Measurements from ENCODE around the gene AGO3. TPM values are rescaled to one million over a fixed set of nuclear protein-coding genes. Genes with fewer than 3 reads are reported as not detected.

The AGO3 gene
- total and polyA plus RNA-seq, 7 experiments from 2014 or later: 11.8 to 49.2 (median 32.9) TPM

DNA sequence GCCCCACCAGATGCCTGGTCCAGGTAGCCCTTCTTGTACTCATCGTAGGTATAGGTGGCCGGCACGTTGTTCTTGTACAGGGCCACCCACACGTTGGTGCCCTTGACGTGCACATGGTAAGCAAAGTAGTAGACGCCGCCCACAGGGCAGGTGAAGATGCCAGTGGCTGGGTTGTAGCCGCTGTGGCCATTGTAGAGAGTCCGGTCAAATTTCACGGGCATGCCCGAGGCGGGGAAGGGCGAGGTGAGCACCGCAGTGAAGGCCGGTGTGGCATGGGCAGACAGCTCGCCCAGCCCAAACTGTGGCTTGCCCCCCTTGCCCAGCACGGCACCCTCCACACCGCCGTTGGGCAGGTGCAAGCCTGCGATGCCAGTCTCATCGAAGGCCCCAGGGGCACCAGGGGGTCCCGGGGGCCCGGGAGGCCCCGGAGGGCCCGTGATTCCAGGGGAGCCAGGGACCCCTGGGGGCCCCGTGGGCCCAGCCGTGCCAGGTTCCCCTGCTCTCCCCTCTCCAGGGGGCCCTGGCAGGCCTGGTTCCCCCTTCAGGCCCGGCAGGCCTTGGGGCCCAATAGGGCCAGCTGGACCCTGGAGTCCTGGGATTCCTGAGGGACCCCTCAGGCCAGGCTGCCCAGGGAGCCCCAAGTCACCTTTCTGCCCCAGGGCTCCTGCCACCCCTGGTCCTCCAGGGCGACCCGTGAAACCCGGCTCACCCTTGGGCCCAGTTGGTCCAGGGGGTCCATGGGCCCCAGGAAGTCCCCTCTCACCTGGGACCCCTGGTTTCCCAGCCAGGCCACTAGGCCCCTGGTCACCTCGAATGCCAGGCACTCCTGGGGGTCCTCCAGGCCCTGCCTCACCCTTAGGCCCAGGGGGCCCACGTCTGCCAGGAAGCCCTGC is 167.0 kb downstream of the AGO3 start:
- H3K9me3 Mint-ChIP-seq: no peaks in the 10 kb centered on the region
- intact Hi-C loops (cut with micrococcal nuclease): loop anchor here in 1 of 2 donors (2.0 kb wide), 1 partner anchor 323 kb away; no protein-coding TSS in a partner anchor
- H3K27me3 Mint-ChIP-seq: no peaks in the 10 kb centered on the region
- H3K36me3 ChIP-seq (ENCODE audit: control insufficient read depth in 2 of 3, insufficient read depth in 3 of 3, low read length in 3 of 3): peaks cover 0 to 40% (median 0%) of the 10 kb centered on the region in 3 experiments
- CTCF ChIA-PET: interaction anchor here (0.7 to 1.8 kb wide), 3 partner anchors 11 to 90 kb away, joined by 3 to 10 read pairs (median 5); no protein-coding TSS in a partner anchor
- no peak for DNase-seq
- no peak overlapping the region for H3K4me3 Mint-ChIP-seq
- no peak for ATAC-seq
- H3K27me3 ChIP-seq (ENCODE audit: control insufficient read depth in 2 of 2, insufficient read depth in 2 of 2, low read length in 2 of 2): no peaks in the 10 kb centered on the region
- peaks cover 0 to 10% (median 4%) of the 10 kb centered on the region in 7 donors for H3K4me1 Mint-ChIP-seq
- H3K36me3 Mint-ChIP-seq: peaks cover 0 to 18% (median 0%) of the 10 kb centered on the region in 5 donors
- no peaks in the 10 kb centered on the region for H3K9me3 ChIP-seq (ENCODE audit: control insufficient read depth in 2 of 3, low read length in 3 of 3)
- POLR2A ChIA-PET: interaction anchor here (1.4 kb wide), 1 partner anchor 36 kb away, joined by 6 read pairs; no protein-coding TSS in a partner anchor
- H3K27ac Mint-ChIP-seq: peak overlapping the region in 1 of 9 donors; percentile 36
- H3K27ac ChIP-seq (ENCODE audit: low read depth, low read length): no peak overlapping the region
- no peaks in the 10 kb centered on the region for H3K4me1 ChIP-seq (ENCODE audit: control insufficient read depth in 2 of 2, insufficient read depth in 2 of 2, low read length in 2 of 2)
- no peak overlapping the region for H3K4me3 ChIP-seq (ENCODE audit: low read length)

DNA sequence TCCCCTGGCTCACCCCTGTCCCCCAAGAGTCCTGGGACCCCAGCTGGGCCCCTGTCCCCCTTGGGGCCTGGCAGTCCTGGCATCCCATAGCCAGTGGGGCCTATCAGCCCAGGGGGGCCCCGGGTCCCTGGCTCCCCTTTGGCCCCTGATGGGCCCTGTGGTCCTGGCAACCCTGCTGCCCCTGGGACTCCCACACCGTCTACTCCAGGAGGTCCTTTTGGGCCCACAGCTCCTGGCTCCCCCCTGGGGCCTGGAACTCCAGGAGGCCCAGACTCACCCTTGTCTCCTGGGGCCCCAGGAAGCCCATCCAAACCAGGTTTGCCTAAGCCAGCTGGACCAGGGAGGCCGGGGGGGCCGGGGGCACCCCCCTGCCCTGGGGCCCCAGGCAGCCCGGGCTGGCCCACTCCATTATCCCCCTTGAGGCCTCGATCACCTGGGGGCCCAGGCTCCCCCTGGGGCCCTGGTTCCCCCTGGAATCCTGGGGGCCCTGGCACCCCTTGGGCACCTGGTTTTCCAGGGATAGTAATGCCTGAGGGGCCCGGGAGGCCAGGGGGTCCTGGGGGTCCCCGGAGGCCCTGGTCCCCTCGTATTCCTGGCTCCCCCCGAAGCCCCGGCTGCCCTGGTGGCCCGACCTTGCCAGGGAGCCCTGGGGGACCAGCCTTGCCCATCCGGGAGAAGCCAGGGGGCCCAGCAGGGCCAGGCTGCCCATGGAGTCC is 167.9 kb downstream of the AGO3 start:
- Histone ChIP-seq H3K27me3 (ENCODE audit: control insufficient read depth in 2 of 2, insufficient read depth in 2 of 2, low read length in 2 of 2) (no peaks in the 10 kb centered on the region), H3K36me3 (ENCODE audit: control insufficient read depth in 2 of 3, insufficient read depth in 3 of 3, low read length in 3 of 3) (peaks cover 0 to 32% (median 0%) of the 10 kb centered on the region in 3 experiments), H3K4me3 (ENCODE audit: low read length) (no peak overlapping the region), H3K27ac (ENCODE audit: low read depth, low read length) (no peak overlapping the region), H3K9me3 (ENCODE audit: control insufficient read depth in 2 of 3, low read length in 3 of 3) (no peaks in the 10 kb centered on the region), H3K4me1 (ENCODE audit: control insufficient read depth in 2 of 2, insufficient read depth in 2 of 2, low read length in 2 of 2) (no peaks in the 10 kb centered on the region)
- Mint-ChIP-seq H3K9me3 (no peaks in the 10 kb centered on the region), H3K4me3 (no peak overlapping the region), H3K27ac (no peak overlapping the region), H3K27me3 (no peaks in the 10 kb centered on the region), H3K36me3 (peaks cover 0 to 12% (median 0%) of the 10 kb centered on the region in 5 donors), H3K4me1 (peaks cover 0 to 10% (median 2%) of the 10 kb centered on the region in 7 donors)
- intact Hi-C loops (cut with micrococcal nuclease): loop anchor here (1.0 to 2.0 kb wide), 6 partner anchors 35 to 322 kb away; partner anchors contain the start of gene TRAPPC3 (in 2 of the 2)
- POLR2A ChIA-PET: interaction anchor here (1.6 kb wide), 1 partner anchor 11 kb away, joined by 4 read pairs; no protein-coding TSS in a partner anchor
- no peak for ATAC-seq
- DNase-seq: no peak
- CTCF ChIA-PET: interaction anchor here (0.7 to 1.8 kb wide), 2 partner anchors 12 to 89 kb away, joined by 3 to 5 read pairs; no protein-coding TSS in a partner anchor

DNA sequence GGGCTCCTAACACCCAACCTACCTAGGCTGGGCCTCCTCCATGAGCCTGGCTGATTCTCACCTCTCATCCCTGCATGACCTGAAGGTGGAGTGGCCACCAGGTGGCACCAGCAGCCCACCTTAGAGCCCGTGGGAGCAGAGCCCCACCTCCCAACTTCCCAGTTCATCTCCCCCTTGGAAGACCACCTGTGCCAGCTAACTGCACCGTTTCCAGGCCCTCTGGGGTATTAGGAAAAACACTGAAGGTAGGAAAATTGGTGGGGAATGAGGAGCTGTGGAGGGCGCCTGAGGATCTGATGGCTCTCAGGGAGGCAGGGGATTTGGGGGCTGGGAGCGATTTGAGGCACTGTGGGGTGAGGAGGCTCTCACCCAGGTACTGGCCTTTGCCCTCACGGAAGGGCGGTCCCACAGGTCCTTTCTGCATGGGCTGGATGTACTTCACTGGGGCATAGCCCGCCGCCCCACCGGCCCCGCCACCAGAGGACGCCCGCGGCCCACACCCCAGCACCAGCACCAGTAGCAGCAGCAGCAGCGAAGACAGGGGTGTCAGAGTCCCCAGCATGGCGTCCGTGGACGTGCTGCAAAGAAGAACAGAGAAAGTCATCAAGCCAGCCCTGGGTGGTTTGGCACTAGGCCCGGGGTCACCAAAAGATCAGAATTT is 168.9 kb downstream of the AGO3 start:
- H3K27ac Mint-ChIP-seq: peak overlapping the region in 1 of 9 donors; percentile 14
- no peaks in the 10 kb centered on the region for H3K27me3 ChIP-seq (ENCODE audit: control insufficient read depth in 2 of 2, insufficient read depth in 2 of 2, low read length in 2 of 2)
- H3K36me3 Mint-ChIP-seq: peaks cover 0 to 6% (median 0%) of the 10 kb centered on the region in 5 donors
- H3K4me3 ChIP-seq (ENCODE audit: low read length): no peak overlapping the region
- no peaks in the 10 kb centered on the region for H3K27me3 Mint-ChIP-seq
- peak overlapping the region in 5 of 10 donors; percentile 12 to 50 (median 35) for H3K4me3 Mint-ChIP-seq
- POLR2A ChIA-PET: interaction anchor here (0.5 to 1.6 kb wide), 3 partner anchors 10 to 41 kb away, joined by 3 to 4 read pairs (median 4); no protein-coding TSS in a partner anchor
- peak; percentile 92 for ATAC-seq
- H3K36me3 ChIP-seq (ENCODE audit: control insufficient read depth in 2 of 3, insufficient read depth in 3 of 3, low read length in 3 of 3): peaks cover 0 to 22% (median 0%) of the 10 kb centered on the region in 3 experiments
- CTCF ChIA-PET: interaction anchor here (0.7 to 5.2 kb wide), 11 partner anchors 34 to 183 kb away, joined by 3 to 77 read pairs (median 3); partner anchors contain the start of genes THRAP3 and TRAPPC3
- H3K9me3 Mint-ChIP-seq: no peaks in the 10 kb centered on the region
- H3K4me1 ChIP-seq (ENCODE audit: control insufficient read depth in 2 of 2, insufficient read depth in 2 of 2, low read length in 2 of 2): no peaks in the 10 kb centered on the region
- no peak overlapping the region for H3K27ac ChIP-seq (ENCODE audit: low read depth, low read length)
- peak; percentile 50 to 79 (median 65) for DNase-seq
- H3K4me1 Mint-ChIP-seq: peaks cover 0 to 10% (median 2%) of the 10 kb centered on the region in 7 donors
- intact Hi-C loops (cut with micrococcal nuclease): loop anchor here (1.0 to 5.0 kb wide), 7 partner anchors 34 to 1332 kb away; partner anchors contain the start of gene TRAPPC3 (in 2 of the 2)
- H3K9me3 ChIP-seq (ENCODE audit: control insufficient read depth in 2 of 3, low read length in 3 of 3): no peaks in the 10 kb centered on the region

DNA sequence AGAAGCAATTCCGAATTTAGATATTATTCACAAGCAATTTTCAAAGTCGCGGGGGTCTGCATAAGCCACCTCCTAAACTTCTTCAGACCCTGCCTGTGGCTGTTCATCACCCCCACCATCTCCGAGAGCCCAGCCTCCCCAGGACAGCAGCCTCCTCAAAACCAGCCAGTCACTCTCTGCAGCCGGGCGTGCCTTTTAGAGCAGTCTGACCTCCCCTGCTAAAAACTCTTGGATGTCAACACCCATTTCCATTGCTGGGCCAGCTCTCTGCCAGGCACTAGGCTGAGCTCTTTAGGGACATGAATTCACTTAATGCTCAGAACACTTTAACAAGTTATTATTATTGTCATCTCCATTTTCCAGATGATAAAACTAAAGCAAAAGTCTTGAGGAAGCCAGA is 169.5 kb downstream of the AGO3 start:
- no peak overlapping the region for H3K27ac Mint-ChIP-seq
- ChIA-PET CTCF (interaction anchor here (0.6 to 5.2 kb wide), 11 partner anchors 33 to 1795 kb away, joined by 3 to 77 read pairs (median 3); partner anchors contain the start of genes THRAP3 and TRAPPC3), POLR2A (interaction anchor here (0.5 to 1.0 kb wide), 2 partner anchors 34 to 40 kb away, joined by 3 to 4 read pairs; no protein-coding TSS in a partner anchor)
- no peaks in the 10 kb centered on the region for H3K4me1 ChIP-seq (ENCODE audit: control insufficient read depth in 2 of 2, insufficient read depth in 2 of 2, low read length in 2 of 2)
- peaks cover 0 to 16% (median 0%) of the 10 kb centered on the region in 3 experiments for H3K36me3 ChIP-seq (ENCODE audit: control insufficient read depth in 2 of 3, insufficient read depth in 3 of 3, low read length in 3 of 3)
- H3K27me3 Mint-ChIP-seq: no peaks in the 10 kb centered on the region
- H3K27me3 ChIP-seq (ENCODE audit: control insufficient read depth in 2 of 2, insufficient read depth in 2 of 2, low read length in 2 of 2): no peaks in the 10 kb centered on the region
- no peaks in the 10 kb centered on the region for H3K9me3 ChIP-seq (ENCODE audit: control insufficient read depth in 2 of 3, low read length in 3 of 3)
- intact Hi-C loops (cut with micrococcal nuclease): loop anchor here in 1 of 2 donors (5.0 kb wide), 1 partner anchor 1332 kb away; no protein-coding TSS in a partner anchor
- peak overlapping the region in 1 of 10 donors; percentile 50 for H3K4me3 Mint-ChIP-seq
- H3K4me3 ChIP-seq (ENCODE audit: low read length): no peak overlapping the region
- no peak for ATAC-seq
- no peak overlapping the region for H3K27ac ChIP-seq (ENCODE audit: low read depth, low read length)
- H3K36me3 Mint-ChIP-seq: peaks cover 0 to 5% (median 0%) of the 10 kb centered on the region in 5 donors
- DNase-seq: no peak
- H3K4me1 Mint-ChIP-seq: peaks cover 0 to 10% (median 2%) of the 10 kb centered on the region in 7 donors
- no peaks in the 10 kb centered on the region for H3K9me3 Mint-ChIP-seq

DNA sequence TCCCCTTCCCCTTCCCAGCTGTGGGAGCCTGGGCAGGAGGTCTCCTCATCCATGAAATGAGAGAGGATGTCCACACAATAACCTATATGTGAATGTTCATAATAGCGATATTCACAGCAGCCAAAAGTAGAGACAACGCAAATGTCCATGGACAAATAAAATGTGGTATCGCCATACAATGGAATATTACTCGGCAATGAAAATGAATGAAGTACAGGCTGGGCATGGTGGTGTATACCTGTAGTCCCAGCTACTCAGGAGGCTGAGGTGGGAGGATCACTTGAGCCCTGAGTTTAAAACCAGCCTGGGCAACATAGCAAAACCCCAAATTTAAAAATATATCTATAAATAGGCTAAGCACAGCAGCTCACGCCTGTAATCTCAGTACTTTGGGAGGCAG is 170.6 kb downstream of the AGO3 start:
- peaks cover 0 to 10% (median 2%) of the 10 kb centered on the region in 7 donors for H3K4me1 Mint-ChIP-seq
- H3K9me3 ChIP-seq (ENCODE audit: control insufficient read depth in 2 of 3, low read length in 3 of 3): no peaks in the 10 kb centered on the region
- H3K36me3 Mint-ChIP-seq: peaks cover 0 to 1% (median 0%) of the 10 kb centered on the region in 5 donors
- H3K4me1 ChIP-seq (ENCODE audit: control insufficient read depth in 2 of 2, insufficient read depth in 2 of 2, low read length in 2 of 2): no peaks in the 10 kb centered on the region
- ChIA-PET POLR2A (interaction anchor here (1.0 to 1.5 kb wide), 2 partner anchors 55 to 56 kb away, joined by 3 read pairs; partner anchors contain the start of gene MAP7D1), CTCF (interaction anchor here (2.7 to 5.2 kb wide), 2 partner anchors 32 to 86 kb away, joined by 10 to 77 read pairs; no protein-coding TSS in a partner anchor)
- peaks cover 0 to 4% (median 0%) of the 10 kb centered on the region in 3 experiments for H3K36me3 ChIP-seq (ENCODE audit: control insufficient read depth in 2 of 3, insufficient read depth in 3 of 3, low read length in 3 of 3)
- H3K27me3 Mint-ChIP-seq: no peaks in the 10 kb centered on the region
- DNase-seq (no peak), ATAC-seq (no peak)
- intact Hi-C loops (cut with micrococcal nuclease): loop anchor here in 1 of 2 donors (5.0 kb wide), 1 partner anchor 1331 kb away; no protein-coding TSS in a partner anchor
- H3K27ac ChIP-seq (ENCODE audit: low read depth, low read length): no peak overlapping the region
- no peak overlapping the region for H3K27ac Mint-ChIP-seq
- H3K4me3 Mint-ChIP-seq: no peak overlapping the region
- no peaks in the 10 kb centered on the region for H3K27me3 ChIP-seq (ENCODE audit: control insufficient read depth in 2 of 2, insufficient read depth in 2 of 2, low read length in 2 of 2)
- H3K4me3 ChIP-seq (ENCODE audit: low read length): no peak overlapping the region
- H3K9me3 Mint-ChIP-seq: no peaks in the 10 kb centered on the region

Measured in naive thymus-derived CD4-positive, alpha-beta T cell (primary cell).